Spinal cord (tissue), 10 donors: ENCODE data around the gene TLR2. TPM values are rescaled to one million over a fixed set of nuclear protein-coding genes. Genes with fewer than 3 reads are reported as not detected.
"Not testable (repeated sequence)": the region's sequence is repeated elsewhere in the genome, so short reads cannot be mapped to it uniquely, and the experiment has no call there.

Experiments
- DNase-seq, 6 donors: peaks; one replicate each; pipeline versions ENCODE4 v3.0.0 to v3.0.0-alpha.2; 2013 to 2015; ENCODE audit warnings: low spot score in 6 of 6, low read depth in 4 of 6
- H3K27ac ChIP-seq: one replicate; pipeline ENCODE4 v1.5.1; 2013; ENCODE audit warnings: low read depth, low read length, control low read depth
- H3K27me3 ChIP-seq: one replicate; pipeline ENCODE4 v1.6.1; 2013; ENCODE audit warnings: low read length; ENCODE audit not compliant: control insufficient read depth, insufficient read depth
- H3K36me3 ChIP-seq: one replicate; pipeline ENCODE4 v1.6.1; 2013; ENCODE audit warnings: low read length; ENCODE audit not compliant: control insufficient read depth, insufficient read depth
- H3K4me1 ChIP-seq: one replicate; pipeline ENCODE4 v1.6.1; 2013; ENCODE audit warnings: low read length; ENCODE audit not compliant: control insufficient read depth, insufficient read depth
- H3K4me3 ChIP-seq: one replicate; pipeline ENCODE4 v1.5.1; 2013; ENCODE audit warnings: low read depth, low read length, control low read depth
- H3K9me3 ChIP-seq: one replicate; pipeline ENCODE4 v1.6.1; 2013; ENCODE audit warnings: low read length; ENCODE audit not compliant: control insufficient read depth, insufficient read depth
- WGBS: methylation state at CpG from one replicate; pipeline ENCODE4 v1.1.5; 2013; ENCODE audit warnings: missing lambda C conversion rate; ENCODE audit not compliant: insufficient coverage; 5-methylcytosine and 5-hydroxymethylcytosine counted together
- polyA plus RNA-seq, 2 donors: library from polyadenylated mRNA; unstranded; fragments of 120-200 nt; gene quantifications; one replicate each; pipeline ENCODE4 v1.2.1, GENCODE V29; 2013; ENCODE audit not compliant: insufficient read length in 2 of 2
- total RNA-seq, 2 donors: library from RNA; depleted of rRNA in 1 of 2; stranded (reverse); fragments of 120-200 nt in 1 of 2; fragments of >200 nt in 1 of 2; gene quantifications; one replicate each; pipeline versions ENCODE4 v1.2.3 to v1.2.4, GENCODE V29; 2013 to 2014
- donor health status: healthy.

The TLR2 gene
- total and polyA plus RNA-seq, 4 donors: 1.2 to 12.1 (median 2.7) TPM

DNA sequence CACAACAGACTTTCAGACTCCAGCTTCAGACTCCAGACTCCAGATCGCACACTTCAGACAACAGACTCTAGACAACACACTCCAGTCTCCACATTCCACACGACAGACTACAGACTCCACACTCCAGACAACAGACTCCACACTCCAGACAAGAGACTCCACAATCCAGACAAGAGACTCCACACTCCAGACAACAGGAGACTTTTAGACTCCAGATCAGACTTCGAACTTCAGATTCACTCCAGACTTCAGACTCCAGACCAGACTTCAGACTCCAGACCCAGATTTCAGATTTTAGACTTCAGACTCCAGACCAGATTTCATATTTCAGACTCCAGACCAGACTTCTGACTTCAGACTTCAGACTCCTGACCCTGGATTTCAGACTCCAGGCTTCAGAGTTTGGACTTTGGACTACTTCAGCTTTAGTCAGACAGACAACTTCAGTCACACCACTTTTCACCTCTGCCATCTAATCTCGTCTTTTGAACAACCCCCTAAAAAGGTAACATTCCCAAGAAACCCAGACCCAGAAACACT, 29.0 kb upstream of the TLR2 start:
- Histone ChIP-seq H3K27me3 (no peaks in the 10 kb centered on the region), H3K4me1 (peaks cover 4% of the 10 kb centered on the region), H3K4me3 (no peak overlapping the region), H3K36me3 (no peaks in the 10 kb centered on the region), H3K27ac (no peak overlapping the region), H3K9me3 (no peaks in the 10 kb centered on the region)
- DNase-seq: no peak
- WGBS: 94% methylated on average over 3 of the region's 4 CpGs

DNA sequence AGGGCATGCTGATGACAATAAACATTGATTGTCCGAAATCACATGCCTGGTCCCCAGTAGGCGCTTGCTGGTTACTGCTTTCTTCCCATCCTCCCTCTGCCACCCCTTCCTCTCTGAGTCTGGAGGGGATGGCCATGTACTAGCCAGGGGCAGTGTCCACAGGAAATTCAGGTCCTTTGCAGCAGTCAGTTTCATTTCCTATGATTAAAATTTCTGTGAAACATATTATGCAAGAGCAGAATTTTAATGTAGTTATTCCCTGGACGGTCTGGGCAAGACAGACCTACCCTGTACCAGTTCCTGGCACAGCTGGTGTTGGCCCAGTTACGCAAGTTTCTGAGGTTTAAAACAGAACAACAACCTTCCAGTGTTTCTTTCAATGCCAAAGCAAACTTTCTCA, 28.2 kb upstream of the TLR2 start:
- Histone ChIP-seq H3K27ac (no peak overlapping the region), H3K36me3 (no peaks in the 10 kb centered on the region), H3K4me1 (peaks cover 4% of the 10 kb centered on the region), H3K9me3 (no peaks in the 10 kb centered on the region), H3K27me3 (no peaks in the 10 kb centered on the region), H3K4me3 (no peak overlapping the region)
- no peak for DNase-seq
- 64% methylated on average over 4 of the region's 4 CpGs for WGBS

DNA sequence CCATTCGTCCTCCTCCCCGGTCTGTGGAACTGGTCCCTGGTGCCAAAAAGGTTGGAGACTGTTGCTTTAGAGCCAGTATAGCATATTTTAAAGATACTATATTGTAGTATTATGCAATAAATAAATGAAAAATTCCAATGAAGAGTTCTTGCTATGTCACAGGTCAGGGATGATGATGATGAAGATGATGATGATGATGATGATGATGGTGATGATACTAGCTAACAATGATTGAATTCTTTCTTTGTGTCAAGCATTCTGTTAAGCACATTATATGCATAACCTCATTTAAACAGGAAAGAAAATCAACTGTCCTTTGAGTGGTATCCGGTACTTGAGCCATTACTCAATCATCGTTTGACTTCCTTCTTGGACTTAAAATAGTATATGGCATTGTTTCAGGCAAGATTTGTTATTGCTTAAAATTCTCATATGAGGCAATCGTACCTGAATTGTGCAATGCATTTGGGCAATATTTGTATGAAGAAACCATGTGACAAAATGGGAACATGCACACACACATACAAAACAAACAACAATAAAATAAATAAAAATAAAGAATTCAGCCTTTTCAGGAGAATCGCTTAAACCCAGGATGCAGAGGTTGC, 22.8 kb upstream of the TLR2 start:
- 90% methylated on average over 3 of the region's 6 CpGs for WGBS
- no peak for DNase-seq
- Histone ChIP-seq H3K9me3 (peaks cover 2% of the 10 kb centered on the region), H3K4me1 (no peaks in the 10 kb centered on the region), H3K4me3 (no peak overlapping the region), H3K27ac (no peak overlapping the region), H3K27me3 (no peaks in the 10 kb centered on the region), H3K36me3 (no peaks in the 10 kb centered on the region)

DNA sequence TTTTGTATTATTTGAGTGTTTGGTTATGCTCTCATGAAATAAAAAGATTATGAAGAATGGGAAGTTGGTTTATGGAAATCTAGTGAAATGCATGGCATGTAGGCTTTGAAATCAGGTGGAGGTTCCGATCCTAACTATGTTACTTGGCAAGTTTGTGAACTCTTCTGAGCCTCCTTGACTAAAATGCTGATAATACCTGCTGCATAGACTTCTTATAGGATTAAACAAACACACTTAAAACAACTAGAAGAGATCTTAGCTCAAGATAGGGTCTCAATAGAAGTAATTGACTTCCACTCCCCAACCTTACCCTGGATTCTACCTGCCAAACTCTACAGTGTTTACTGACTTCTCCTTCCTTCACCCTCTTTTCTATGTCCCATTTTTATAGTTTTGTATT, 22.2 kb upstream of the TLR2 start:
- no peaks in the 10 kb centered on the region for H3K4me1 ChIP-seq
- WGBS: no CpG with 5 or more reads among the region's 1 CpG
- H3K27me3 ChIP-seq: no peaks in the 10 kb centered on the region
- DNase-seq: no peak
- no peak overlapping the region for H3K27ac ChIP-seq
- H3K9me3 ChIP-seq: peaks cover 2% of the 10 kb centered on the region
- H3K4me3 ChIP-seq: no peak overlapping the region
- H3K36me3 ChIP-seq: no peaks in the 10 kb centered on the region

DNA sequence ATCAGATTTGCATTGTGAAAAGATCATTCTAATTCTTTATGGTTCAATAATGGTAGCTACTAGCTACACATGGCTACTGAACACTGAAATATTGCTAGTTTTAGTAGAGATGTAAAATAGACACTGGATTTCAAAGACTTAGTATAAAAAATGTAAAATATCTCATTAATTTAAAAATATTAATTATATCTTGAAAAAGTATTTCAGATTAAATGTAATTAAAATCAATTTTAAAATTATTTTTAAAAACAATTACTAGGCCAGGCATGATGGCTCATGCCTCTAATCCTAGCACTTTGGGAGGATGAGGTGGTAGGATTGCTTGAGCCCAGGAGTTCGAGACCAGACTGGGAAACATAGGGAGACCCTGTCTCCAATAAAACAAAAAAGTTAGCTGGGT, 20.4 kb upstream of the TLR2 start:
- H3K9me3 ChIP-seq: peaks cover 2% of the 10 kb centered on the region
- H3K27ac ChIP-seq: no peak overlapping the region
- no peaks in the 10 kb centered on the region for H3K4me1 ChIP-seq
- no peaks in the 10 kb centered on the region for H3K36me3 ChIP-seq
- H3K27me3 ChIP-seq: no peaks in the 10 kb centered on the region
- DNase-seq: no peak
- no CpG with 5 or more reads among the region's 1 CpG for WGBS
- no peak overlapping the region for H3K4me3 ChIP-seq

DNA sequence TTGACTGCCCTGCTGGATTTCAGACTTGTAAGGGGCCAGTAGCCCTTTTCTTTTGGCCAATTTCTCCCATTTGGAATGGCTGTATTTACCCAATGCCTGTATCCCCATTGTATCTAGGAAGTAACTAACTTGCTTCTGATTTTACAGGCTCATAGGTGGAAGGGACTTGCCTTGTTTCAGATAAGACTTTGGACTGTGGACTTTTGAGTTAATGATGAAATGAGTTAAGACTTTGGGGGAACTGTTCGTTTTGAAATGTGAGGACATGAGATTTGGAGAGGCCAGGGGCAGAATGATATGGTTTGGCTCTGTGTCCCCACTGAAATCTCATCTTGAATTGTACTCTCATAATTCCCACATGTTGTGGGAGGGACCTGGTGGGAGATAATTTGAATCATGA, 17.6 kb upstream of the TLR2 start:
- not testable (repeated sequence) for H3K4me1 ChIP-seq, H3K27ac ChIP-seq, H3K4me3 ChIP-seq, H3K36me3 ChIP-seq, H3K27me3 ChIP-seq, DNase-seq, H3K9me3 ChIP-seq
- 100% methylated on average over 1 of the region's 1 CpG for whole genome bisulfite sequencing

DNA sequence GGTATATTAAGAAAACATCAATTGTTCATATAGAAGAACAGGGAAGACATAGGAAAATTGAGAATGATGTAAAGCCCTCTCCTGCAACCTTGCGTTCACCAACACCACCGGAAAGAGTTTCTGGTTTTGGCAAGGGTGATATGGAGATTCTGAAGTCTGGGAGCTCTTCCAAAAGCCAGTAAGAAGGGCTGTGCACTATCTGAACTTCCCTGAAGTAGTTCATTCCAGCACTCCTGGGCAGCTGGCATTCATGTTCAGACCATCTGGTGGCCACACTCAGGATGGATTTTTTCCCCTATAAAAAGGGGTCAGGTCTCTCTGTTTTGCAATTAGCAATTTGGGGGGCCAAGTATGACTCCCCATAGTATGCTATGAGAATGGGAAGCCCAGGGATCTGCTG, 15.4 kb upstream of the TLR2 start:
- 90% methylated on average over 2 of the region's 2 CpGs for WGBS

DNA sequence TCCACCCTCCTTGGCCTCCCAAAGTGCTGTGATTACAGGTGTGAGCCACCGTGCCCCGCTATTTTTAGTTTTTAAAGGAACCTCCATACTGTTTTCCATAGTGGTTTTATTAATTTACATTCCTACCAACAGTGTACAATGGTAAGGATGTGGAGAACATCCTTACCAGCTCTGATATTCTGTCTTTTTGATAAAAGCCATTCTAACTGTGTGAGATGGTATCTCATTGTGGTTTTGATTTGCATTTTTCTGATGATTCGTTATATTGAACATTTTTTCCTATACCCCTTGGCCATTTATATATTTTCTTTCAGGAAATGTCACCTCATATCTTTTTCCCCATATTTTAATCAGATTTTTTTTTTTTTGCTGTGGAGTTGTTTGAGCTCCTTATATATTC, 14.2 kb upstream of the TLR2 start:
- H3K4me3 ChIP-seq: no peak overlapping the region
- H3K27me3 ChIP-seq: no peaks in the 10 kb centered on the region
- peaks cover under 1% of the 10 kb centered on the region for H3K9me3 ChIP-seq
- H3K36me3 ChIP-seq: no peaks in the 10 kb centered on the region
- no peak overlapping the region for H3K27ac ChIP-seq
- no peaks in the 10 kb centered on the region for H3K4me1 ChIP-seq
- WGBS: no CpG with 5 or more reads among the region's 3 CpGs
- no peak for DNase-seq

More for the DNA sequence above, 15.4 kb upstream of the TLR2 start:
- Histone ChIP-seq H3K9me3 (peaks cover 2% of the 10 kb centered on the region), H3K4me3 (no peak overlapping the region), H3K4me1 (no peaks in the 10 kb centered on the region), H3K27me3 (no peaks in the 10 kb centered on the region), H3K27ac (no peak overlapping the region), H3K36me3 (no peaks in the 10 kb centered on the region)
- no peak for DNase-seq

DNA sequence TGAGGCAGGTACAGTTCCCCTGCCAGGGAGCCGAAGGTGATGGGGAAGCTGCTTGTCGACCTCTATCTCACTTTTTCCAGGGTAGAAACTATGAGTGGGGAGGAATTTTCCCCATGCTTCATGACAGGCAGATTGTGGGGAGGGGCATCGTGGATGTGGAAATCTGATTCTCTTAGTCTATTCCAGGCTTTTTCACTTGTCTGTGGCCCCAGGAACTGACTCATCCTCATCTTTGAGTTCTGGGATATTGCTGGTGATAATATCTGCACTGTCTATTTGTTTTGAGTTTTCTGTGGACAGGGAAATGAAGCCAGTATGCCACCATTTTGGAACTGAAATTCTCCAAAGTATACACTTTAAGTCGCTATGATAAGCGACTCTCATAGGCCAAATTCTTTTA, 7.6 kb upstream of the TLR2 start:
- Histone ChIP-seq H3K4me1 (no peaks in the 10 kb centered on the region), H3K9me3 (peaks cover 1% of the 10 kb centered on the region), H3K4me3 (no peak overlapping the region), H3K27ac (no peak overlapping the region), H3K36me3 (no peaks in the 10 kb centered on the region), H3K27me3 (no peaks in the 10 kb centered on the region)
- DNase-seq: no peak
- WGBS: 88% methylated on average over 2 of the region's 5 CpGs

DNA sequence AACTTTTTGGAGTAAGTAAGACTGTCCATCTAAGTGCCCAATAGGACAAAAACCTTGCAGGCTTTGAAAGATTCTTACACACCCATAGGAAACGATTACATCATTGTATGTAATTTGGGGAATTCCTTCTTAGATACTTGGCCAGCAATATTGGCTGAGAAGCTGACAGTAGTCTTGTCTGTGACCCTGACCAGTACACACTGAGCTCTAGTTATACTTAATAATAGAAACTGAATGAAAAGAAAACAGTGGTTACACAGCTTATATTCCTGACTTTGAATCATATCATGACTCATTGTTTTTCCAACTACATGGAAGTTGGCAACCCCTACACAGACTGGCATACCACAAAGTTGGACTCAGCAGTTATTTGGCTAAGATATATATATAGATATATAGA, 7.1 kb upstream of the TLR2 start:
- DNase-seq: no peak
- H3K27me3 ChIP-seq: peaks cover 2% of the 10 kb centered on the region
- H3K4me1 ChIP-seq: no peaks in the 10 kb centered on the region
- peaks cover 1% of the 10 kb centered on the region for H3K9me3 ChIP-seq
- no peak overlapping the region for H3K27ac ChIP-seq
- H3K36me3 ChIP-seq: no peaks in the 10 kb centered on the region
- WGBS: no CpG with 5 or more reads among the region's 1 CpG
- H3K4me3 ChIP-seq: no peak overlapping the region
